ENCODE results near the gene MYH14. TPM values are rescaled to one million over a fixed set of nuclear protein-coding genes. Genes with fewer than 3 reads are reported as not detected.

MYH14 gene
- polyA plus RNA-seq, 1 donor (not counting 4 experiments of a cell fraction or from before 2014, with no cell fraction given), result 0.20 TPM

GRCh38 chr19:50287331-50287730 is 83.9 kb downstream of the MYH14 start:
- FAIRE-seq, result no peak
- dilution Hi-C loops (cut with MboI; ENCODE audit: extremely low pct_ligation_motif_present, low sequenced_read_pairs), result no loop called here

DNA sequence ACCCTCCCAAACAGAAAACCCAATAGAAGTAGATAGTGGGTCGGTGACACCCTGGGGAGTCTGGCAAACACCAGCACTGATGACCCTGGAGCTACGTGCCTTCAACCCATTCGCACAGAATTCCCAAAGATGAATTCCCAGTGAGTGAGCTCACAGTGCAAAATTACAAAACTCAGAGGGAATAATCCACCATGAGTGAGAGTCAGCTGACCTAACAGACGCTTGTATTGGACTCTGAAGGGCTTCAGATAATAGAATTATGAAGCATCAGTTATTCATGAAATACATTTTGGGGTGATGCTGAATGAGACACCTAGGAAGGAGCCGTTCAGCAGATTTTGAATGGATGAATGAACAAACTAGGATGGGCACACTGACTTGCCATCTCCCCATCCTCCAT is 85.5 kb downstream of the MYH14 start:
- no peaks in the 10 kb centered on the region for H3K36me3 ChIP-seq (ENCODE audit: control insufficient read depth in 2 of 2, extremely low read depth in 1 of 2, insufficient read depth in 2 of 2, low read length in 2 of 2)
- no peak overlapping the region for H2AFZ ChIP-seq (ENCODE audit: control insufficient read depth, low read length)
- H3K27me3 ChIP-seq (ENCODE audit: control insufficient read depth, extremely low read depth, insufficient read depth, low read length), result no peaks in the 10 kb centered on the region
- no peaks in the 10 kb centered on the region for H3K79me2 ChIP-seq (ENCODE audit: control insufficient read depth, insufficient read depth, low read length)
- DNase-seq (ENCODE audit: low read depth, low spot score), result no peak
- no peak overlapping the region for H3K4me3 ChIP-seq (ENCODE audit: control insufficient read depth in 2 of 3, extremely low read depth in 1 of 3, insufficient read depth in 2 of 3, low read depth in 1 of 3, low read length in 3 of 3)
- H3K27ac ChIP-seq (ENCODE audit: control insufficient read depth, insufficient read depth, low read length), result no peak overlapping the region
- no peak overlapping the region for H3K4me2 ChIP-seq (ENCODE audit: control insufficient read depth, extremely low read depth, insufficient read depth, low read depth, low read length)
- dilution Hi-C loops (cut with MboI; ENCODE audit: extremely low pct_ligation_motif_present, low sequenced_read_pairs), result no loop called here
- no peak for TF ChIP-seq EZH2 (IDR thresholded peaks at IDR 0.05; ENCODE audit: low read length)
- no peak for TF ChIP-seq CTCF (optimal IDR thresholded peaks at IDR 0.05 in 1 of 3, IDR thresholded peaks at IDR 0.05 in 1 of 3, conservative IDR thresholded peaks at IDR 0.05 in 1 of 3; ENCODE audit: extremely low read depth in 1 of 3, insufficient read depth in 2 of 3, low read length in 3 of 3)
- H3K9ac ChIP-seq (ENCODE audit: control insufficient read depth, extremely low read depth, insufficient read depth, low read length), result no peak overlapping the region
- FAIRE-seq, result no peak
- H4K20me1 ChIP-seq (ENCODE audit: control insufficient read depth, extremely low read depth, insufficient read depth, low read length), result no peaks in the 10 kb centered on the region
- peaks cover 4% of the 10 kb centered on the region for H3K9me3 ChIP-seq (ENCODE audit: control insufficient read depth, low read depth, low read length)
- no peaks in the 10 kb centered on the region for H3K4me1 ChIP-seq (ENCODE audit: control insufficient read depth, extremely low read depth, insufficient read depth, low read length)
- H3K9me1 ChIP-seq (ENCODE audit: control insufficient read depth, extremely low read depth, insufficient read depth, low read length), result no peaks in the 10 kb centered on the region

More at GRCh38 chr19:50287331-50287730, 83.9 kb downstream of the MYH14 start:
- Histone ChIP-seq H3K4me1 (ENCODE audit: control insufficient read depth, extremely low read depth, insufficient read depth, low read length) (no peaks in the 10 kb centered on the region), H3K79me2 (ENCODE audit: control insufficient read depth, insufficient read depth, low read length) (no peaks in the 10 kb centered on the region), H3K4me2 (ENCODE audit: control insufficient read depth, extremely low read depth, insufficient read depth, low read depth, low read length) (no peak overlapping the region), H4K20me1 (ENCODE audit: control insufficient read depth, extremely low read depth, insufficient read depth, low read length) (no peaks in the 10 kb centered on the region), H2AFZ (ENCODE audit: control insufficient read depth, low read length) (no peak overlapping the region), H3K27me3 (ENCODE audit: control insufficient read depth, extremely low read depth, insufficient read depth, low read length) (no peaks in the 10 kb centered on the region), H3K9me3 (ENCODE audit: control insufficient read depth, low read depth, low read length) (peaks cover 4% of the 10 kb centered on the region), H3K9me1 (ENCODE audit: control insufficient read depth, extremely low read depth, insufficient read depth, low read length) (no peaks in the 10 kb centered on the region), H3K27ac (ENCODE audit: control insufficient read depth, insufficient read depth, low read length) (no peak overlapping the region), H3K9ac (ENCODE audit: control insufficient read depth, extremely low read depth, insufficient read depth, low read length) (no peak overlapping the region), H3K36me3 (ENCODE audit: control insufficient read depth in 2 of 2, extremely low read depth in 1 of 2, insufficient read depth in 2 of 2, low read length in 2 of 2) (no peaks in the 10 kb centered on the region), H3K4me3 (ENCODE audit: control insufficient read depth in 2 of 3, extremely low read depth in 1 of 3, insufficient read depth in 2 of 3, low read depth in 1 of 3, low read length in 3 of 3) (no peak overlapping the region)
- TF ChIP-seq EZH2 (IDR thresholded peaks at IDR 0.05; ENCODE audit: low read length) (no peak), CTCF (optimal IDR thresholded peaks at IDR 0.05 in 1 of 3, IDR thresholded peaks at IDR 0.05 in 1 of 3, conservative IDR thresholded peaks at IDR 0.05 in 1 of 3; ENCODE audit: extremely low read depth in 1 of 3, insufficient read depth in 2 of 3, low read length in 3 of 3) (no peak)
- DNase-seq (ENCODE audit: low read depth, low spot score), result no peak
